ENCODE results near the gene CHMP5.

The CHMP5 gene

DNA sequence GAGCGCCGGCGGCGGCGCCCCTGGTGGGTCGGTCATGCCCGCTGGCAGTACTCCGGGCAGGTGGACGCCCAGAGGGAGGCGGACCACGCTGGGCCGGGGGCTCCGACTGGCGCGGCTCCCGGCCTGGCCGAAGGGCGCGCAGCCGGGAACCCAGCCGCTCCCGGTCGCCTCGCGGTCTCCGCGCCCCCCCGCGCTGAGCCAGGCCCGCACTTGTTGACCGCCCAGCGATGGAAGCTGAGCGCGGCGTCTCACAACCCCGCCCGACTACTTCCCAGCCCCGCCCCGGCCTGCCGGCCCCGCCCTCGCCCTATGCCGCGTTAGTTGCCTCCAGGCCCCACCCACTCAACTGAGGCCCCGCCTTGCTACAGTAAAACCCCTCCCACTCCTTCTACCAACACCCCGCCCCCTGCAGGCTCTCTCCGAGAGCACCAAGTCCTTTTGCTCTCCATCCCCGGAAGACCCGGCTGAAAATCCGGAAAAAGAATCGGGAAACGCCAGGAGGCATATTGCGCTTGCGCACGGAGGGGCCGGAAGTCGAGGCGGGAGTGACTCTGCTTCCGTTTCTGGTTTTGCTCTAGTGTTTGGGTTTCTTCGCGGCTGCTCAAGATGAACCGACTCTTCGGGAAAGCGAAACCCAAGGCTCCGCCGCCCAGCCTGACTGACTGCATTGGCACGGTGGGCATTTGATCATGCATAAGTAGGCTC, at the start of gene CHMP5, which contains the start of gene BAG1:
Gene CHMP5, plus strand, starts transcription at position 577 of the 705 bp plus-strand sequence. Its CDS starts 30 bp downstream, at position 607.
Gene BAG1, minus strand, starts transcription at position 236 of the 705 bp plus-strand sequence.
- DNase-seq: peak; percentile 100

DNA sequence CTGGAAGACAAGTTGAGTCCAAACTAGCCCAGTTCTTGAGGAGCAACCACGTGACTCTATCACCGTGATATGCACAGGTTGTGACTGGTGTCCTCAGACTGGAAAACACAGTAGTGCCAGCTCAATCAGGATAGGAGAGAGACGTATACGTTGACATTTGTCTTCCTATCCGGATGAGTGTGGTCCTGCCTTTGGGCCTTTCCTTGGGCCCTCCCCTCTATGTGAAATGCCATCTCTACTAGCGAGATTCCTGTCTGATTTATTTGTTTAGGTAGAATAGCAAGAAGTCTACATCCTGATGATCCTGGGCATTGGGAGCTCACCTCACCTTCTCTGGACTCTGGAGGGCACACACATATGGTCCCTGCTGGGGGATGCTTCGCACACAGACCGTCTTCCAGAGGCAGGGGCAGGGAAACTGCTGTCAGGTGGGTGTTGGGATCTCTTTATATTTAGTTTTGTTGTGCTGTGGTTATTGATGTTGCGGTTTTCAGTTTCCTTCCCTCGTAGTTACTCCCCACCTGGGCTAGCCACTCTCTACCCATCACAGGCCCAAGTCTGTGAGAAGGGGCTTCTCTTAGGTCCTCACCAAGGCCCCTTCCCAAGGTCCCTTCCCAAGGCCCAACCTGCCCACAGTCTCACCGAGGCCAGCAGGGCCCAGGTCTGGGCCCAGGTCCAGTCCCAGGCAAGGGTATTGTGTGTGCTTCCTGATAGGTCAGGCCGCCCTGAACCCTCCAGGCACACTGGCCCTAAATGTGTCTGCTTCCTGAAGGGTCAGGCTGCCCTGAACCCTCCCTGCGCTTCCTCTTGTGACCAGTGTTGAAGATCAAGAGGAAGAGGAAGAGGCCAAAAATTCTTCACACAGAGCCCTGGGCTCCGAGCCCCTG, 43.9 kb upstream of the CHMP5 start:
- DNase-seq: no peak

DNA sequence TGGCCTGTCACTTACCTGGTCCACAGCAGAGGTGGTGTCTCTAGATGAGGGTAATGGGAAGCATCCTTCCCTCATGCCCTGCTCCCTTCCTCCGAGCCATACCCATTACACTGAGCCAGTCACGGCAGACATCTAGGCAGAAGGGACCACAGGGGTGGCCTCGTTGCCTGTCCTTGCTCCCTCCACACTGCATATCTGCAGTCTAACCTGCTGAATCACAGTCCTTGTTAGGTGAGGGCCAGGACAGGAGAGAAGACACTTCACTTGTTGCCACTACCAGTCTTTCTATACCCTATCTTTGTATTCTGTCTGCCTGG, 43.3 kb upstream of the CHMP5 start:
- DNase-seq: no peak

DNA sequence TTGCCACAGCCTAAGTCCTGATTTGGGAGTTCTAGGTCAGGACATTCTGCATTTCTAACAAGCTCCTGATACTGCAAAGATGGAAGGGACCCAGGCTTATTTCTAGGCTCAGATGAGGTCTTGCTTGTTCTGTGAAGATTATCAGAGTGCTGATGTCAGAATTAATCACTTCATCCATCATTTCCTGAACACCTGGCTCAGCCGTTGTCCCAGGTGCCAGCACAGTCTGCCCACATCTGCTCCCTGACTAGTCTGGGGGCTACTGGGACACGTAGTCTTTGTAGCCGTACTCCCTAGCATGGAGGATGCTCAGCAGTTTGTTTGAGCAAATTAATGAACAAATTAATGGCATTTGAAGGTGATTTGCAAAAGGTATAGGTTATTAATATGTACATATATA, 42.8 kb upstream of the CHMP5 start:
- DNase-seq: peak; percentile 76

DNA sequence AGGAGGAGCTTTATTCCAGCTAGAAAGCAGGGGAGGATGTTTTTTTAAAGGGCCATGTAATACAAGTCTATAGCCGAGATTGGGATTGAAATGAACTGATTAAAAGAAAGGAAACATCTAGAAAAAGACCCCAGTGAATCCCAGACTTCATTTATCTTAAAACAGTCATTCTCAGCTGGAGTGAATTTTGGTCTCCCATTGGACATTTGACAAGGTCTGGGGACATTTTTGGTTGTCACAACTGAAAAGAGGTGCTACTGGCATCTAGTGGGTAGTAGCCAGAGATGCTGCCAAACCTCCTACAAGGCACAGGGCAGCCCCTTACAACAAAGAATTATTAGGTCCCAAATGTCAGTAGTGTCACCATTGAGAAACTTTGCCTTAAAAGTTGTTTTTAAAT, 41.2 kb upstream of the CHMP5 start:
- no peak for DNase-seq

DNA sequence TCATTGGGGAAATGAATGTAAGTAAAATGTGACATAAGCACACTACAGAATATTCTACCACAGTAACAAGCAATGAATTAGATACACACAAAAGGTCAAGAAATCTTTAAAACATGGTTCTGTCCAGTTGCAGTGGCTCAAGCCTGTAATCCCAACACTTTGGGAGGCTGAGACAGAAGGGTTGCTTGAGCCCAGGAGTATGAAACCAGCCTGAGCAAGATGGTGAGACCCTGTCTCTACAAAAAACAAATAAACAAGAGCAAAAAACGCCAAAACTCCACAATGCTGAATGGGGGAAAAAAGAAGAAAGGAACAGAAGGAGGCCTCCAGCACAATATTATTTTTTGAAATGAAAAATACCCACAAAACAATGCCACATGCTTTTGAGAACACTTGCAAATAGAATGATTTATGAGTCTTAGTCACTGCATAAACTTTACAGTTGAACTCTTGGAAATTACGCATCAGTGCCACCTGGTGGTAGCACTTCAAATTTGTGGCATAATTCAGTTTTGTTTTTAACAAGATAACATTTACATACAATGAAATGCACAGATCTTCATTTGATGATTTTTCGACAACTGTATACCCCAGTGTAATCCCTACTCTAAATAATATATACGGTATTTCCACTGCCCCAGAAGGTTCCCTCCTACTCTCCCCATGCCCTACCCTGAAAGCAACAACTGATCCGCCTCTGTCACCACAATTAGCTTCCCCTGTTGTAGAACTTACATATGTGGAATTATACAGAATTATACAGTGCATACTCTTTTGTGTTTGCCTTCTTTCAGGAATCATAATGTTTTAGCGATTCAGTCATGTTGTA, 39.3 kb upstream of the CHMP5 start:
- peak; percentile 60 for DNase-seq

DNA sequence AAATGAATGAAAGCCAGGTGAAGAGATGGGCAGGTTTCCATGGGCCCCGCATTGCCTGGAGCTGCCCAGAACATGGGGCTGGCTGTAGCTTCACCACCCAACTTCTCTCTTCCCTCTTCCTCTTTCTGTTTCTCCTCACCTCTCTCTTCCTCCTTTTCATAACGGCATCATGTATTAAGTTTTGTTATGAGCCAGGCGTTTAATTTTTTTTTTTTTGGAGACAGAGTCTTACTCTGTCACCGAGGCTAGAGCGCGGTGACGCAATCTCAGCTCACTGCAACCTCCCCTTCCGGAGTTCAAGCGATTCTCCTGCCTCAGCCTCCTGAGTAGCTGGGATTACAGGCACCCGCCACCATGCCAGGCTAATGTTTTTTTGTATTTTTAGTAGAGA, 37.8 kb upstream of the CHMP5 start:
- DNase-seq: no peak

DNA sequence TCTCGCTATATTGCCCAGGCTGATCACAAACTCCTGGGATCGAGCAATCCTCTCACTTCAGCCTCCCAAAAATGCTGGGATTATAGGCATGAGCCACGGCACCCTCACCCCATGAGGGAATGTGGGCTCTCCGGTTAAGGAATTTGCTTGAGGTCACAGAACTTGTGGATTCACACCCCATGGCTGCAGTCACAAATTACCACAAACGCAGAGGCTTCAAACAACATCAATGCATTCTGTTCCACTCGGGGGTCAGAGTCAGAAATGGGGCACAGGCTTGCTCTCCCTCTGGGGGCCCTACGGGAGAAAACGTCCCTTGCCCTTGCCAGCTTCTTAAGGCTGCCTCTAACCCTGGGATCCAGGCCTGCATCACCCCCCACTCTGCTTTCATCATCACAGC, 37.1 kb upstream of the CHMP5 start:
- DNase-seq: no peak

DNA sequence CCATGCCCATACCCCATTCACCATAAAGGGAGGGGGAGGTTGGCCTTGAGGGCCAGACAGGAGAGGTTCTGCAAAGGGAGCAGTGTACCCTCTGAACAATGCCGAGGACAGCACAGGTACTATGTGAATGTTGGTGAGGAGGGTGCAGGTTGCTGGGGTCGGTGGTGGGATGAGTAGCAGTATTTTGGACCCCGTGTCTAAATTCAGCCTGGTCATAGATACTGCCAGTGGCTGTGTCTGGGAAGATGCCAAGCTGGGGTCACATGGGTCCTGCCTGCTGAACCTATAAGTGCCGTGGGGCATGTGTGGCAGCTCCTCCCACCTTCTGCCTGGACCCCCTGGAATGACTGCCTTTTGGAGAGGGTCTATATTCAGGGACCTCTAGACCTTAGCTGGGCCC, 36.2 kb upstream of the CHMP5 start:
- DNase-seq: no peak

DNA sequence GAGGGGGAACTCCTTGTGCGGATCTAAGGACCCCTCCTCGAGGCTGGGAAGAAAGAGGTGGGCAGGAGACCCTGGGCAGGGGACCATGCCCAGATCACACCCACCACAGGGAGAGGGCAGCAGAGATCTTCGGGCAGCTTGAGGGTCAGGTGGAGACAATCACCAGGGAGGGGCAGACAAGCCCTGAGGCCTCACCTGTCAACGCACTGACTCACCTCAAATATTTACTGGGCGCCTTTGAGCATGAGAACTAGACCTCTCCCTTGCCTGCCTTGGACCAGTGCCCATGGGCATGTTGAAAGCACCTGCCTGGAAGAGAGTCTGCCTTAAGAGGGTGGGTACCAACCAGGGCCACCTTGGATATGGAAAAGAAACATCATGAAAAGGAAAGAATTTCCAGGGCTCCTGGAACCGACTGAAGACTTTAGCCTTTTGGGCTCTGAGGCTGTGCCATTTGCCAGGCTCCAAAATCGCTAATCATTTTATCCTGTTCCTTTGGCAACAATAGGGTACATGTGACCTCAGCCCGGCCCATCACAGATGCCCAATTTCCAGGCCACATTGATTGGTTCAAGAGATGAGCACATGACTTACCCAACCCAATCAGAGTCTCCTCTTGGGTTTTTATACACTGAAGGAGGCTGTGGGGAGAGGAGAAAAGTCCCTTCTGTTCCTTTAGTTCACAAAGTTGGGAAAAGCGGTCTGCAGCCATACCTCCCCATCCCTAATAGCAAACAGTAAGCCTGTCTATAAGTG, 35.3 kb upstream of the CHMP5 start:
- DNase-seq: peak; percentile 95

DNA sequence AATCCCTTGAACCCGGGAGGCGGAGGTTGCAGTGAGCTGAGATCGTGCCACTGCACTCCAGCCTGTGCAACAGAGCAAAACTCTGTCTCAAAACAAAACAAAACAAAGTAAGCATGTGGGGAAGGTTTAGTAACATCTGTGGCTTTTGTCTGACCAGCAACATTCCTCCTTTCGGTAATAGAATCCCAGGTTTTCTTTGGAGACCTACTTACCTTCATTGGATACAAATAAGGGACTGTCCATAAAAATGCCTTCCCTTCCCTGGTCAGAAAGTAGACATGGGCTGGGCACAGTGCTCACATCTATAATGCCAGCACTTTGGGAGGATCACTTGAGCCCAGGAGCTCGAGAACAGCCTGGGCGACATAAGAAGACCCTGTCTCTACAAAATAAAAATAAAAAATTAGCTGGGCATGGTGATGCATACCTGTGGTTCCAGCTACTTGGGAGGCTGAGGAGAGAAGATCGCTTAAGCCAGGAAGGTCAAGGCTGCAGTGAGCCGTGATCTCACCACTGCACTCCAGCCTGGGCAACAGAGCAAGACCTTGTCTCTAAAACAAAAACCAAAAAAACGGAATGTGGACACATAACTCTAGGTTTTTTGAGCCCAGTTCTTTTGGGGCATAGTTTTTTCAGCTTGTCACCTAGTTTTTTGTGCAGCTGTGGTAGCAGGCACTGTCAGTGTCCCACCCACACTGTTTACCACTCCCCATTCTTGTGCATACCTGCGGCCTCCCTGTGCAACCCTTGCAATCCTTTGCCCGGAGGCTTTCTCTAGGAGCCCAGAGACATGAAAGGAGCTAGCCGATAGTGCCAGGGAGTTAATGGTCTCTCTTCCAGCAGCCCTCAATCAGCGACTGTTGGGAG, 33.9 kb upstream of the CHMP5 start:
- no peak for DNase-seq

DNA sequence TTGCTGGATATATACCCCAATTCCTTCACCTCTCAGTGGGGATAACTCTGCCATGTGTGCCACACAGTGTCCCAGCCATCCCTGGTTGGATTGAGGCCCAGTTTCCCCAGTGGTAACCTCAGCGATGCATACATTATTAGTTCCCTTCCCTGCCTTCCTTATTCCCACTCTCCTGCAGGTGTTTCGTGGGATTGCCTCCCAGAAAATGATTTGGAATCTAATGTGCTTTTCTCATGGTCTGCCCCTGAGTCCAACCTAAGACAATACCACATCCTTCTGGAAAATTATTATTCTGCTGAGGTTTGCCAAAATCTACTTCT, 33.3 kb upstream of the CHMP5 start:
- DNase-seq: no peak

DNA sequence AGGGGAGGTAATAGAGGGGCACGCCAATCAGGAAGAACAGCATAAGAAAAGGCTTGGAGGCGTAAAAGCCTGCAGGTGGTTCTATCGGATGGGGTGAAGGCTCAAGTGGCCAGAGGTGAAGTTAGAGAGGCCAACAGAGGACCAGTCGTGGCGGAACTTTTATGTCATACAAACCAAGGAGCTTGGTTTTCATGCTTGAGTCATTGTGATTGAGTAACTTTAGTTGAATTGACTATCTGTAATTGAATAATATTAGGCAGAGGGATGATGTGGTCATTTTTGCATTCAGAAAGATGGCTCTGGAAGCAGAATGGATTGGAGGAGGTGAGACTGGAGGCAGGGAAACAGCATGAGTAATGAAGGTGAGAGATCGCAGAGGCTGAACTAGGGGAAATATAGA, 32.0 kb upstream of the CHMP5 start:
- no peak for DNase-seq

DNA sequence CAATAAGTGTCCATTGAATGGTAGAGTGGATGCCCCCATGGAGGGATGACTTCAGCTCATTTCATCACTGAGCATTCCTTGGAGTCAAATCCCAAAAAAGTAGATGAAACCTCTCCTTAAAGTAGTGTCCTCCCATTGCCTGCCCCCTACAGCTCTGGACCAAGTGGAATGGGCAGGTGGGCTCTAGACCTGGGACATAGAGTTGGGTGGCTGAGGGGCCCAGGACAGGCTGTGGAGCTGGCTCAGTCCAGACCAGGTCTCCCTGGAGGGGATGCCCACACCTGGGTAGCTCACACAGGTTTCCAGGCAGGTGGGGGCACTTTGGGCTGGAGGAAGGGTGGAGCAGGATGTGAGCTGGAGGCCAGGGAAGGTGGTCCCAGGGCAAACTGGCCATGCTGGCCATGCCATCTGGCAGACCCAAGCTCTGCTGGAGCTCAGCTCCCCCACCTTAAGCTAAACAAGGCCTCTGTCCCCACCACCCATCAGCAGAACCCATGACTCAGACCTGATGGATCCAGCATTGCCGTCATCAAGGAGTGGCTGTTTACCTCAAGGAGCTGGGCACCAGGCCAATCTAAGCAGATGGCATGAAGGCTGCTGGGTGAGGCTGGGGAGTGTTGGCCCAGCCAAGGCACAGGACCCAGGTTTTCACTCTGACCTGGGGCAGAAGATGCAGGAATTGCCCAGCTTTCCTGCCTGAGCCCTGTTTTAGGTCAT, 31.1 kb upstream of the CHMP5 start:
- peak; percentile 8 for DNase-seq

DNA sequence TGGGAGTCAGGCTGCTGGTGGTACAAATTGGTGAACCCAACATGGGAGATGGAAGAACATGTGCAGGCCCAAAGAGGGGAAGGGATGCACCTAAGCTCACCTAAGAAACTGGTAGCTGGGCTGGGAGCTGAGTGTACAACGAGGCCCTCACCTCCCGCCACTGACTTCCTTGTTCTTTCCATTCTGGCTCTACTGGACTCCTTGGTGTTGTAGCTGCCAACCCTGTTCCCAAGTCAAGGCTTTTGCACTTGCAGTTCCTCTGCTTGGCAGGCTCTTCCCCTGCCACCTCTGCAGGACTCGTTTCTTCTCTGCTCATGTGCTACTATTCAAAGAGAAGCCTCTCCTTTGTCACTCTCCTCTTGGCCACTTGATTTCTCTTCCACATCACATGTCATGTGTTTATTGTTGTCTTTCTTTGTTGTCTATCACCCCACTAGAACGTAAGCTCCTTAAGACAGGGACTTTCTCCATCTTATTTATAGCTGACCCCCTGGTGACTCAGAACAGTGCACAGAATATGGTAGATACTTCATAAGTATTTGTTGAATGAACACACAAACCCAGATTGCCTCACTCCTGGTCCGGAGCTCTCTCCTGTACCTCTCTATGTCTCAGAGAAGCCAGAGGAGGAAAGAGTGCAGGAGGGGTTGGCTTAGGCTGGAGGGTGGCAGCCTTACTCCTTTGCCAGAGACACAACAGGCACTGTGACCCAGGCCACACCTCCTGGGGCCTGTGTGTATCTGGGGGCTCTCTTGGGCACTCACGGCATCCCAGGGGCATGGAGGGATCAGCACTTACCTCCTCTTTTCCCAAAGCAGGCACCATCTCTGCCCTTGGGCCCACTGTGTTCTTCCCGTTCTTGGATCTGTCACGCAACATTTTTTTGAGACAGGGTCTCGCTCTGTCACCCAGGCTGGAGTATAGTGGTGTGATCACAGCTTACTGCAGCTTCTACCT, 30.1 kb upstream of the CHMP5 start:
- DNase-seq: no peak

DNA sequence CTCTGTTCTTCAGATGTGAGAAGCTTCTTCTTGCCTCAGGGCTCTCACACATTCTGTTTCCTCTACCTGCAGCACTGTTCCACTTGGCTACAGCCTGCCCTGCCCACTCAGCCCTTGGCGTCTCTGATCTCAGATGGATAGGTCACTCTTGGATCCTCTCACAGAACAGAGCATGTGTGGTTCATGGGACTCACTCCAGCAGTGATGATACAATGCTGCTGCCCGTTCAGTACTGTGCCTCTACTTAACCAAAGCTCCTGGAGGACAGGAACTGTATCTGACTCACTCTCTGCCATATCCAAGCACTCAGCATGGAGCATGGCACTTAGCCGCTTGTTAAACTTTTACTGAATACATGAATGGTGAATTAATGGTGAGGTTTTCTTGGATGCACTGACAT, 28.3 kb upstream of the CHMP5 start:
- no peak for DNase-seq

DNA sequence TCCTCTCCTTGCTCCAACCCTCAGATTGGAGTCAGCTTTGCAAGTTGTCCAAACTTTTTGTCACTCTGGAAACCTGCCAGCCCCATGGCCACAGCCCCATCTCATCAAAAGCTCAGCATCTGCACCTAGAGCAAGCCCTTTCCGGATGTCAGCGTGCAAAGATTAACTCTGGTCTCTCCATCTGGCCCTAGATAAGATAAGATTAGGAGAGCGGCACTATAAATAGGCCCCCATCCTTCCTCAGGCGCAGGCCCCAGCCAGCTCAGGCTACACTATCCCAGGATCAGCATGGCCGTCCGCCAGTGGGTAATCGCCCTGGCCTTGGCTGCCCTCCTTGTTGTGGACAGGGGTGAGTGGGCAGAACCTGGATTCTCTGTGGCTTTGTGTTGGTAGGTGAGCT, 24.9 kb upstream of the CHMP5 start, which contains the start of gene SPINK4:
Gene SPINK4, plus strand, starts transcription at position 247 of the 400 bp plus-strand sequence. Its CDS starts 42 bp downstream, at position 289.
- DNase-seq: peak; percentile 11

DNA sequence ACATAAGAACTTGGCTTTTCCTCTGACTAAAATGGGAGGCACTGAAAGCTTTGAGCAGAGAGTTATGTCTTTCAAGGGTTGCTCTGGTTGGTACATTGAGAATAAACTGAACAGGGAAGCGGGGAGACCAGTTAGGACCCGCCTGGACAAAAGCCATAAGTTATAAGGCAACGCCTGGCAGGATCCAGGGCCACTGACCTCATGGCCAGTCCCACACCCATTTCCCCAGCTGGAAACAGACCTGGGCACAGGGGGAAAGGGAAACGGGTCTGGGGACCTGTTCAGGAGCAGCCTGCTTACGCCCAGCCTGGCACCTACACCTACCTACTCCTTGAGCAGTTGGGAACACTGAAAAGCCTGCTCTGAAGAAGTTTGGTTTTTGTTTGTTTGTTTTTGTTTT, 23.6 kb upstream of the CHMP5 start:
- no peak for DNase-seq

DNA sequence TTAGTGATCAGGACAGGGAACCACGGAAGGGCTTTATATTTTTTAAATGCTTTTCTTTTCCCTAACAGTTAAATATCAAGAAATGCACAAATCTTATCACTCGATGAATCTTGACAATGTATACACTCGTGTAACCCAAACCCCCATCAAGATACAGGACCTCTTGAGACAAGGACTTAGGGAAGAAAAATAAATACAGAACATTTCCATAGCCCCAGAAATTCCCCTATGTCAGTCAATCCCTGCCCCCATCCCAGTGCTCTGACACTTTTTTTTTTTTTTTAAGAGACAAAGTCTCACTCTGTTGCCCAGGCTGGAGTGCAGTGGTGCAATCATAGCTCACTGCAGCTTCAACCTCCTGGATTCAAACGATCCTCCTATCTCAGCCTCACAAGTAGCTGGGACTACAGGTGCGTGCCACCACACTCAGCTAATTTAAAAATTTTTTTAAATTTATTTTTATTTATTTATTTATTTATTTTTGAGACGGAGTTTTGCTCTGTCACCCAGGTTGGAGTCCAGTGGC, 22.2 kb upstream of the CHMP5 start:
- DNase-seq: no peak

All from NCI-H146 (cell line).